H9 (cell line): ENCODE results near the gene SIPA1L3. TPM values are rescaled to one million over a fixed set of nuclear protein-coding genes. Genes with fewer than 3 reads are reported as not detected.

Experiments
- DNase-seq: peaks from one replicate; pipeline ENCODE4 v3.0.0-alpha.2; 2017
- H2AFZ ChIP-seq: one replicate; pipeline ENCODE4 v1.6.1; 2013; ENCODE audit warnings: mild to moderate bottlenecking, low read length, control low read depth, moderate library complexity
- H2AK5ac ChIP-seq: 2 replicates; pipeline ENCODE4 v1.6.1; 2013; ENCODE audit warnings: low read length, control low read depth, mixed read lengths; ENCODE audit not compliant: insufficient read length
- H2BK120ac ChIP-seq: one replicate; pipeline ENCODE4 v1.6.1; 2013; ENCODE audit warnings: low read depth, mild to moderate bottlenecking, low read length, control low read depth, inconsistent platforms; ENCODE audit not compliant: poor library complexity, severe bottlenecking
- H2BK12ac ChIP-seq: 2 replicates; pipeline ENCODE4 v1.6.1; 2013; ENCODE audit warnings: low read length, control low read depth, mixed read lengths, low read depth; ENCODE audit not compliant: insufficient read length
- H2BK15ac ChIP-seq: 2 replicates; pipeline ENCODE4 v1.6.1; 2013; ENCODE audit warnings: low read depth, low read length, control low read depth
- H2BK20ac ChIP-seq: one replicate; pipeline ENCODE4 v1.6.1; 2013; ENCODE audit warnings: low read depth, mild to moderate bottlenecking, low read length, control low read depth, inconsistent platforms; ENCODE audit not compliant: poor library complexity, severe bottlenecking
- H2BK5ac ChIP-seq: 2 replicates; pipeline ENCODE4 v1.6.1; 2013; ENCODE audit warnings: low read length, control low read depth, mixed read lengths; ENCODE audit not compliant: insufficient read length
- H3K14ac ChIP-seq: 2 replicates; pipeline ENCODE4 v1.6.1; 2013; ENCODE audit warnings: low read length, control low read depth; ENCODE audit not compliant: insufficient read depth
- H3K18ac ChIP-seq: 2 replicates; pipeline ENCODE4 v1.6.1; 2013; ENCODE audit warnings: low read depth, mild to moderate bottlenecking, mixed read lengths, low read length, control low read depth; ENCODE audit not compliant: insufficient read length
- H3K23ac ChIP-seq: 2 replicates; pipeline ENCODE4 v1.6.1; 2013; ENCODE audit warnings: low read length, control low read depth, mixed read lengths, low read depth; ENCODE audit not compliant: insufficient read length
- H3K23me2 ChIP-seq: 2 replicates; pipeline ENCODE4 v1.6.1; 2013; ENCODE audit warnings: low read depth, mild to moderate bottlenecking, mixed read lengths, low read length, control low read depth; ENCODE audit not compliant: insufficient read length, poor library complexity, severe bottlenecking
- H3K27ac ChIP-seq: 2 replicates; pipeline ENCODE4 v1.5.1; 2013; ENCODE audit warnings: low read length, control low read depth, mixed read lengths, low read depth; ENCODE audit not compliant: insufficient read length
- H3K27me3 ChIP-seq: 2 replicates; pipeline ENCODE4 v1.6.1; 2013; ENCODE audit warnings: low read length, control low read depth, inconsistent platforms; ENCODE audit not compliant: insufficient read depth
- H3K4ac ChIP-seq: 2 replicates; pipeline ENCODE4 v1.6.1; 2013; ENCODE audit warnings: low read depth, mild to moderate bottlenecking, control low read depth, inconsistent platforms, low read length, moderate library complexity
- H3K4me1 ChIP-seq: 2 replicates; pipeline ENCODE4 v1.6.1; 2013; ENCODE audit warnings: low read length, control low read depth, inconsistent platforms; ENCODE audit not compliant: insufficient read depth
- H3K4me2 ChIP-seq: 2 replicates; pipeline ENCODE4 v1.6.1; 2013; ENCODE audit warnings: low read length, control low read depth, mixed read lengths; ENCODE audit not compliant: insufficient read length, insufficient read depth
- H3K56ac ChIP-seq: 2 replicates; pipeline ENCODE4 v1.6.1; 2013; ENCODE audit warnings: low read depth, mild to moderate bottlenecking, mixed read lengths, low read length, control low read depth; ENCODE audit not compliant: insufficient read length
- H3K79me1 ChIP-seq: 2 replicates; pipeline ENCODE4 v1.6.1; 2013; ENCODE audit warnings: low read depth, mild to moderate bottlenecking, moderate library complexity, low read length, control low read depth, inconsistent platforms; ENCODE audit not compliant: insufficient read depth, poor library complexity, severe bottlenecking
- H3K79me2 ChIP-seq: 2 replicates; pipeline ENCODE4 v1.6.1; 2013; ENCODE audit warnings: low read length, control low read depth, inconsistent platforms; ENCODE audit not compliant: insufficient read depth
- H3K9ac ChIP-seq: 2 replicates; pipeline ENCODE4 v1.6.1; 2013; ENCODE audit warnings: low read length, control low read depth, mixed read lengths; ENCODE audit not compliant: insufficient read length; ENCODE audit errors: extremely low read depth
- H3K9me3 ChIP-seq: one replicate; pipeline ENCODE4 v1.6.1; 2013; ENCODE audit warnings: low read depth, low read length, inconsistent platforms; ENCODE audit not compliant: control insufficient read depth
- H3T11ph ChIP-seq: one replicate; pipeline ENCODE4 v1.6.1; 2013; ENCODE audit warnings: mild to moderate bottlenecking, low read length, control low read depth, inconsistent platforms
- H4K20me1 ChIP-seq: one replicate; pipeline ENCODE4 v1.6.1; 2013; ENCODE audit not compliant: control insufficient read depth, insufficient read length, insufficient read depth
- H4K5ac ChIP-seq: 2 replicates; pipeline ENCODE4 v1.6.1; 2013; ENCODE audit warnings: low read depth, mild to moderate bottlenecking, mixed read lengths, low read length, control low read depth; ENCODE audit not compliant: insufficient read length
- H4K8ac ChIP-seq: replicated peaks from 2 replicates; pipeline ENCODE4 v1.6.1; 2013; ENCODE audit warnings: low read length, control low read depth, mixed read lengths, low read depth; ENCODE audit not compliant: insufficient read length
- H4K91ac ChIP-seq: 2 replicates; pipeline ENCODE4 v1.6.1; 2013; ENCODE audit warnings: low read depth, mild to moderate bottlenecking, moderate library complexity, mixed read lengths, low read length, control low read depth; ENCODE audit not compliant: insufficient read length
- H3K27ac Mint-ChIP-seq, 3 experiments: 2 replicates in 2 of 3; 3 replicates in 1 of 3; pipeline ENCODE4 v1.8.0; 2020 to 2021; ENCODE audit warnings: mixed read lengths in 3 of 3, mild to moderate bottlenecking in 1 of 3, moderate library complexity in 1 of 3
- H3K27me3 Mint-ChIP-seq: 2 replicates; pipeline ENCODE4 v1.8.0; 2021; ENCODE audit warnings: low read depth, mild to moderate bottlenecking, moderate library complexity, mixed read lengths
- H3K36me3 Mint-ChIP-seq, 3 experiments: 2 replicates in 2 of 3; 3 replicates in 1 of 3; pipeline ENCODE4 v1.8.0; 2020 to 2021; ENCODE audit warnings: low read depth in 3 of 3, mixed read lengths in 3 of 3; ENCODE audit not compliant: insufficient read depth in 1 of 3
- H3K4me1 Mint-ChIP-seq, 2 experiments: 2 replicates each; pipeline ENCODE4 v1.8.0; 2020; ENCODE audit warnings: mixed read lengths in 2 of 2
- H3K4me3 Mint-ChIP-seq, 2 experiments: 2 replicates in 1 of 2; 3 replicates in 1 of 2; pipeline ENCODE4 v1.8.0; 2020 to 2021; ENCODE audit warnings: mild to moderate bottlenecking in 2 of 2, mixed read lengths in 2 of 2, moderate library complexity in 1 of 2
- H3K9me3 Mint-ChIP-seq, 2 experiments: 2 replicates in 1 of 2; 3 replicates in 1 of 2; pipeline ENCODE4 v1.8.0; 2020; ENCODE audit warnings: mild to moderate bottlenecking in 2 of 2, mixed read lengths in 2 of 2, moderate library complexity in 1 of 2
- CTCF ChIP-seq: fragments of 200-600 bp; sonication (generic); conservative IDR thresholded peaks from 3 replicates; pipeline ENCODE4 v1.8.0; 2021; ENCODE audit warnings: antibody characterized with exemption, mild to moderate bottlenecking
- WGBS: extraction: QIAGEN DNeasy Blood & Tissue Kit; methylation state at CpG from one replicate; pipeline ENCODE4 v1.1.7; 2013; ENCODE audit warnings: missing lambda C conversion rate, low lambda C conversion rate, mixed read lengths; ENCODE audit not compliant: insufficient read length; ENCODE audit errors: extremely low coverage; 5-methylcytosine and 5-hydroxymethylcytosine counted together
- total RNA-seq: library from RNA; stranded (reverse); gene quantifications from 2 replicates; pipeline ENCODE4 v1.2.1, GENCODE V29; 2021

SIPA1L3 gene
- total RNA-seq, 1 experiment from 2014 or later: 40.1 TPM

GRCh38 chr19:37925212-37925611 is 18.2 kb downstream of the SIPA1L3 start:
- H4K8ac ChIP-seq: no peak overlapping the region

More at GRCh38 chr19:37925212-37925611, 18.2 kb downstream of the SIPA1L3 start:
- no peaks in the 10 kb centered on the region for H4K20me1 ChIP-seq
- no peak overlapping the region for H3K27ac ChIP-seq
- peaks cover 10% of the 10 kb centered on the region; the same call in 1 of the 2 replicates for H3K4me1 ChIP-seq
- no peak overlapping the region for H4K5ac ChIP-seq
- H2BK120ac ChIP-seq: no peak overlapping the region
- H2AK5ac ChIP-seq: no peak overlapping the region
- no peak overlapping the region for H3T11ph ChIP-seq
- Mint-ChIP-seq H3K4me1 (peaks cover 43 to 48% of the 10 kb centered on the region in 2 experiments), H3K9me3 (no peaks in the 10 kb centered on the region), H3K4me3 (no peak overlapping the region), H3K27me3 (no peaks in the 10 kb centered on the region), H3K36me3 (peaks cover 10 to 19% (median 15%) of the 10 kb centered on the region in 3 experiments), H3K27ac (peak overlapping the region in 2 of 3 experiments; percentile 49 to 50; a peak in 4 of 7 replicates)
- no peak overlapping the region for H3K18ac ChIP-seq
- H2BK20ac ChIP-seq: no peak overlapping the region
- no peaks in the 10 kb centered on the region for H3K27me3 ChIP-seq
- H2BK15ac ChIP-seq: no peak overlapping the region
- H3K4ac ChIP-seq: no peak overlapping the region
- H3K23ac ChIP-seq: no peak overlapping the region
- no peak for DNase-seq
- H3K23me2 ChIP-seq: no peaks in the 10 kb centered on the region
- no peak overlapping the region for H3K4me2 ChIP-seq
- no peaks in the 10 kb centered on the region for H3K9me3 ChIP-seq
- no CpG with 5 or more reads among the region's 3 CpGs for WGBS
- H2AFZ ChIP-seq: no peak overlapping the region
- TF ChIP-seq CTCF: no peak
- no peaks in the 10 kb centered on the region for H3K79me1 ChIP-seq
- H4K91ac ChIP-seq: no peak overlapping the region
- no peak overlapping the region for H3K9ac ChIP-seq
- H3K14ac ChIP-seq: no peak overlapping the region
- H2BK12ac ChIP-seq: no peak overlapping the region
- H3K56ac ChIP-seq: no peak overlapping the region
- peaks cover 3% of the 10 kb centered on the region; the same call in 1 of the 2 replicates for H3K79me2 ChIP-seq
- no peak overlapping the region for H2BK5ac ChIP-seq
